KG1 (cell line): ENCODE data around the gene PRRG2.
"Not testable (repeated sequence)": the region's sequence is repeated elsewhere in the genome, so short reads cannot be mapped to it uniquely, and the experiment has no call there.

Source experiments
- DNase-seq: peaks from one replicate; lab custom pipeline; 2025; lab: John Stamatoyannopoulos, UW

Gene PRRG2

GRCh38 chr19:49609499-49610092, 28.5 kb downstream of the PRRG2 start:
- DNase-seq = no peak

- DNase-seq = no peak
Observed at GRCh38 chr19:49613374-49613773, 32.3 kb downstream of the PRRG2 start.

- no peak for DNase-seq
Observed at GRCh38 chr19:49614096-49614833, 33.1 kb downstream of the PRRG2 start.

- DNase-seq = no peak
Observed at GRCh38 chr19:49615861-49616260, 34.7 kb downstream of the PRRG2 start.

- DNase-seq = no peak
Observed at GRCh38 chr19:49616532-49616931, 35.4 kb downstream of the PRRG2 start.

- no peak for DNase-seq
Observed at GRCh38 chr19:49616945-49617344, 35.8 kb downstream of the PRRG2 start.

- DNase-seq = not testable (repeated sequence)
Observed at GRCh38 chr19:49617860-49618259, 36.7 kb downstream of the PRRG2 start.

GRCh38 chr19:49624967-49625910, 44.1 kb downstream of the PRRG2 start:
- no peak for DNase-seq

GRCh38 chr19:49626226-49626625, 45.1 kb downstream of the PRRG2 start:
- DNase-seq = no peak

- no peak for DNase-seq
Observed at GRCh38 chr19:49629659-49630058, 48.5 kb downstream of the PRRG2 start.

GRCh38 chr19:49631014-49631588, 50.0 kb downstream of the PRRG2 start:
- DNase-seq = no peak

GRCh38 chr19:49631610-49632192, 50.6 kb downstream of the PRRG2 start:
- no peak for DNase-seq

- DNase-seq = no peak
Observed at GRCh38 chr19:49632576-49632975, 51.5 kb downstream of the PRRG2 start.

GRCh38 chr19:49633273-49633672, 52.2 kb downstream of the PRRG2 start:
- not testable (repeated sequence) for DNase-seq

- DNase-seq = no peak
Observed at GRCh38 chr19:49635530-49636232, 54.6 kb downstream of the PRRG2 start.

- DNase-seq = no peak
Observed at GRCh38 chr19:49636233-49636932, 55.3 kb downstream of the PRRG2 start.

- DNase-seq = no peak
Observed at GRCh38 chr19:49637821-49638738, 57.0 kb downstream of the PRRG2 start.

- no peak for DNase-seq
Observed at GRCh38 chr19:49639401-49640112, 58.4 kb downstream of the PRRG2 start.
